ENCODE data around the gene ZFYVE1. TPM values are rescaled to one million over a fixed set of nuclear protein-coding genes. Genes with fewer than 3 reads are reported as not detected.
"Not testable (repeated sequence)": the region's sequence is repeated elsewhere in the genome, so short reads cannot be mapped to it uniquely, and the experiment has no call there.

ZFYVE1 gene
- total RNA-seq, 1 experiment from 2014 or later, result 3.8 TPM

DNA sequence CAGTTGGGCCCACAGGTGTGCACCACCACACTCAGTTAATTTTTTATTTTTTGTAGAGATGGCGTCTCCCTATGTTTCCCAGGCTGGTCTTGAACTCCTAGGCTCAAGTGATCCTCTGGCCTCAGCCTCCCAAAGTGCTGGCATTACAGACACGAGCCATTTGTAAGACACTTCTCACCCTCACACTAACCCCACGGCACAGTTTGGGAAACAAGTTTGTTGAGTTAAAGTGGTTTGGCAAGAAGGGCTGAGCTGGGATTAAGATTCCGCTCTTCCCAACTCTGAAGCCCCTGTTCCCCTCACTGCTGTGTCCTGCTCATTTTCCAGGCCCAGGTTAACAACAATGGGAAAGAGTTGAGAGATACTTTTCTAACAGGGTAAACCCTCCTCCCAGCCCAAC, 65.9 kb downstream of the ZFYVE1 start:
- DNase-seq (ENCODE audit: low read depth), result not testable (repeated sequence)

DNA sequence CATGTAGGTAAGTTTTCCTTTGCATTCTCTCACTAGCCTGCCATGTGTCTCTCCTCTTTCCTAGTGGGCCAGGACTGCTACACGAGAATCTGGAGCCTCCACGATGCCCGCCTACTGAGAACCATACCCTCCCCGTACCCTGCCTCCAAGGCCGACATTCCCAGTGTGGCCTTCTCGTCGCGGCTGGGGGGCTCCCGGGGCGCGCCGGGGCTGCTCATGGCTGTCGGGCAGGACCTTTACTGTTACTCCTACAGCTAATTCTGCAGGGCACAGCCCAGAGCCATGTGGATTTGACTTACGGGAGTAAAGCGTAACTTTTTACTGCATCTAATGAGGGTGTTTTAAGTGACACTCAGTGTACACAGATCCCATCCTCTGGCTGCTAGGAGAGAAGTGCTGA, 68.4 kb downstream of the ZFYVE1 start:
- no peak for DNase-seq (ENCODE audit: low read depth)

DNA sequence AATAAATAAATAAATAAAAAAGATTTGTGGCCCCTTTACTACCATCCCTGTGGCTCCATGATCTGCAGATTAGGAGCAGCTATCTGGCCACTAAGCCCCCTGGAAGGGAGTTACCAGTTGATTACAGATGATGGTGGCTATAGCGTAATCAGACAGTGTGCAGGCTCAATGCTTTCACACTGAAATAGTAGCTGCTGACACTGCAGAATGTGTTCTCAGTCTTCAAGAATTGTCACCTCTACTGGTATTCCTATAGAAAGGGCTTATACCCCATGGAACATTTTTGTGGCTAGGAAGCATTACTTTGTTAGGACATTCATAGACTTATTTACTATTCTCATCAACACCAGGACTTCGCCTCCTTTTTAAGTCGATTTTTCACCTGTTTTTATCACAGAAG, 69.7 kb downstream of the ZFYVE1 start:
- DNase-seq (ENCODE audit: low read depth), result no peak

DNA sequence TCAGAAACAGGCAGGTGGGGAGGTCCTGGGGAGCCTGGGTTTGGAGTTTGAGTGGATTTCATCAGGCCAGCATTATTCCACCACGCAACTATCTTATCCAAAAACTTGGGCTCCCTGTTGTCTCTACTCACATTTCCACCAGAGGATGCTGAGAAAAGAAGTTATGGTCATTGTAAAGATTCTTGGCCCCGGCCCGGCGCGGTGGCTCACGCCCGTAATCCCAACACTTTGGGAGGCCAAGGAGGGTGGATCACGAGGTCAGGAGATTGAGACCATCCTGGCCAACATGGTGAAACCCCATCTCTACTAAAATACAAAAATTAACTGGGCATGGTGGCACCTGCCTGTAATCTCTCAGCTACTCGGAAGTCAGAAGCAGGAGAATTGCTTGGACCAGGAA, 70.2 kb downstream of the ZFYVE1 start:
- DNase-seq (ENCODE audit: low read depth), result not testable (repeated sequence)

- no peak for DNase-seq (ENCODE audit: low read depth)
These were observed 74.7 kb downstream of the ZFYVE1 start for GRCh38 chr14:72952171-72952570.

DNA sequence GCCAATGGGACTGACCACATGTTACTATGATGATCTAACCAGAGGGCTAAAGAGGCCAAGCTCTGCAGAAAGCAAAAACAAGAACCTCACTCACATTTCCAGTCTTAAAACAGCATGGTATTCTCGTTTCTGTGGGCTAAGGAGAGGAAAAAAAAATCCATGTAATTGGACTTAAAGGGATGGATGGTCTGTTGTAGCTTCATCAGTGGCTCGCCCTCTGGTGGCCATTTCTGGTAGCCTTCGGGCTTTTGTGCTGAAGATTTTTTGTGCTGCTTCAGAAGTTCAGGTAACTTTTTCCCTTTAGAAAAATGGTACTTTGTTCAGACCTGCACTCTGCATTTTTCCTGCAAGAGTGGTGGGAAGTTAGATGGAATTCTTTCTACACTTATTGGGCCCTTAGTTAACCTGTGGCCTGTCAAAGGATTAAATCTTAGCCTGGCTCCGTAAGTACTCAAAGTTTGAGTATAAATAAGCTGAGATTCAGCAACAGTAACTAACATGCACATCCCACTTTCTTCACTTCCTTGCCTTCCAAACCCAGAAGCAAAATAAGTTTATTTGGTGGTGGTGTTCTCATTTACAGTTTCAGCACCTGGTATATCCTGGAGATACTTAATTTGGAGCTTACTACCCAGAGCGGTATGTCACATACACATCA, 78.3 kb downstream of the ZFYVE1 start:
- peak; percentile 69 for DNase-seq (ENCODE audit: low read depth)

DNA sequence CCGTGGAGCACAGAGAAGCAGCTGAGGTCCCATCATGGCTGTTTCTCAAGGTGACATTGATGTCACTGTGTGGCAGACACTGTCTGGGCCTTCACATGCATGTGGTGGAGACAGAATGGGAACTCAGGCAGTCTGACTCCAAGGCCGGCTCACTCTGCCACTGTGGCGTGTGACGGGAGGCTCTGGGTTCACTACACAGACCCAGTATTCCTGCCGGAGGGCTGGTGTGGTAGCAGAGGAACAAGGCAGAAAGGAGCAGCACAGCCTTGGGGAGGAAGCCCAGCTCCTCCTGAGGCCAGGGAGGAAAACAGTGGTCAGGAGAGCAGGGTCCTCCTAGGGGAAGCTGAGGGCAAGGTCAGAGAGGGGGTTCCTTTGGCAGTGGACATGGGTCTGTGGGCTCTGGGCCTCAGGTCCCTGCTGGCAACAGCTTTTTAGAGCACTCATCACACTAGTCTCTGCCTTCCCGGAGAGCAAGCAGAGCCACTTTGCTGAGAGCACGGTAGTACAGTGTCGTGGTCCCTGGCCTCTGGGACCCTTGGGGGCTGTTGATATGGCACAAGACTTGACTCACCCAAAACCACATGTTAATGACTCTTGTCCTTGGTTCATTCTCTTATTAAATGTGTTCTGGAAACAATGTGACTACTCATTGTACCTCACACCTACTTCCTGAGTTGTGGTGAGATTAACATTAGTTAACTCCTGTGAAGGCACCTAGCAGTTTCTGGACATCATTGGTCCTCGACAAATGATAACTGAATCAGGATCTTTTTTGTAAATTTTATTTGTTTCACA, 79.3 kb downstream of the ZFYVE1 start:
- peak; percentile 37 for DNase-seq (ENCODE audit: low read depth)

DNA sequence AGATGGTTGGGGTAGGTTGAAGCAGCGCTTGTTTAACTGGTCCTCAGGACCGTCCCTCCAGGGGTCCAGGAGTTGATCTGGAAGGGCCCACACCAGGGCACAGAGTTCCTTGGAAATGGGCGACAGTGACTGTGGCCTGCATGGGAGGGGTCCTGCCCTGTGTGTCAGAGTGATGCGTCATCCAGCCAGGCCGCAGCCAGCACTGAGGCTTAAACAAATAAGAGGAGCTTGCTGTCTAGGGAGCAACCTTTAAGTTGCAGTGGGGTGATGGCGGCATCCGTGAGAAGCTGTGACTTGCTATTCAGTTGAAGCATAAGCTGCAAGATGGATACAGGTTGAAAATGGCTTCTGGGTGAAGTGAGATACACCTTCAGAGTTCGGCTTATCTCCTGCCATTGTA, 80.4 kb downstream of the ZFYVE1 start:
- DNase-seq (ENCODE audit: low read depth), result peak; percentile 73

- DNase-seq (ENCODE audit: low read depth), result no peak
These were observed 81.4 kb downstream of the ZFYVE1 start for GRCh38 chr14:72945356-72946027.

- DNase-seq (ENCODE audit: low read depth), result no peak
These were observed 83.0 kb downstream of the ZFYVE1 start for GRCh38 chr14:72943876-72944430.

DNA sequence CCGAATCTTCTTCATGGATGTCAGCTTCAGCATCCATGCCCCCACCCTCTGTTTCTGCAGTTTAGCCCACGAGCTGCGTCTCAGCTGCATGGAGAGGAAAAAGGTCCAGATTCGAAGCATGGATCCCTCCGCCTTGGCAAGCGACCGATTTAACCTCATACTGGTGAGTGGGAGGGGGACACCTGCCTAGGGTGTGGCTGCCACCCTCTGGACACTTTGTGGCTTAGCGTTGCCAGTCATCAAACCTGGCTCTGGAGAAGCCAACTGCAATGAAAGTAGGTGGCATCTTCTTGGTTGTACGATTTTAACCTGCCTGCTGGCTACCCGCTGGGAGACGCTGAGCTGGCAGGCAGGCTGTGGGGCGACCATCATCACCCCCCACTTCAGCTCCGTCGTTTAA, 84.0 kb downstream of the ZFYVE1 start:
- no peak for DNase-seq (ENCODE audit: low read depth)

DNA sequence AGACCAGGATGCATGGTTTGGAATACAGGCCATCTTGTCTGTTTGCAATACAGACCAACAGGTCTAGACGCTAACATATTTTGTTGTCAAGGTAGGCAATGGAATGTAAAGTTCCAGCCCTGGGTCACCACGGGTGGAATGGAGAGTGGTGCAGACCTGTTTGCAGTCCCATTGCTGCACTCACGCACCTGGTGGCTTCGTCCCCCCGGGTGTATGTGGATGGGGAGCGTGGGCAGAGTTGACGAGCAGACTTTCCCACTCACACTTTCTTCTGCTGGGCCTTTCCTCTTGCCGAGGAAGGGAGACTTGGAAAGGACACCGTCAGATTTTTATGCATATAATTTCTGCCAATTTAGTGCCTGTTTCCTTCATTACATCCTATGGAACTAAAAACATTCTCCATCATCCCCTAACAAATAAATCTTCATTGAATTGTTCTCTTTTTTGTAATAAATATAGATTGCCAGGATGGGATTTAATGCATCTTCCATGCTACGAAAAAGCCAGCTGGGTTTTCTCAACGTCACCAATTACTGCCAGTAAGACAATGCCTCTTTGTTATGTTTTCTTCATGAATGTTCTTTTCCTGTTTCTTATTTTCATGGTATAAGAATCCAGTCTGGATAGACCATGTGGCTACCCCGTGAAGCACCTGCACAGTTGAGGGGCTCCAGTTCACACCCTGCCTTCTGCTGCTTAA, 85.5 kb downstream of the ZFYVE1 start:
- DNase-seq (ENCODE audit: low read depth), result no peak

DNA sequence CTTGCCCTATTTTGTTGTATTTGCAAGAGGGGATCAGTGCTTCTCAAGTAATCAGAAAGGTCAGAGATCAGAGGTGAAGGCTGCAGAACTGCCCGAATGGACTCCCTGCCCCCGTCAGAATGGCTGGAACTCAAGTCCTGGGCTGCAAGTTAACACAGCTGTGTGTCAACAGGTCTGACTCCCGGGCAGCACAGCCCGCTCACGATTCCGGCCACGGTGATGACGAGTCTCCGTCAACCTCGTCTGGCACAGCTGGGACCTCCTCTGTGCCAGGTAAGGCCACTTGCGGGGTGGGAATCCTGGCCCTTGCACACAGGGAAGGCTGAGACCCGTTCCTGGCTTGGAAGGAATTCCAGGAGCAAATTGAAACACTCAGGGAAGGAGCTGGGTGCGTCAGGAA, 87.3 kb downstream of the ZFYVE1 start:
- no peak for DNase-seq (ENCODE audit: low read depth)

DNA sequence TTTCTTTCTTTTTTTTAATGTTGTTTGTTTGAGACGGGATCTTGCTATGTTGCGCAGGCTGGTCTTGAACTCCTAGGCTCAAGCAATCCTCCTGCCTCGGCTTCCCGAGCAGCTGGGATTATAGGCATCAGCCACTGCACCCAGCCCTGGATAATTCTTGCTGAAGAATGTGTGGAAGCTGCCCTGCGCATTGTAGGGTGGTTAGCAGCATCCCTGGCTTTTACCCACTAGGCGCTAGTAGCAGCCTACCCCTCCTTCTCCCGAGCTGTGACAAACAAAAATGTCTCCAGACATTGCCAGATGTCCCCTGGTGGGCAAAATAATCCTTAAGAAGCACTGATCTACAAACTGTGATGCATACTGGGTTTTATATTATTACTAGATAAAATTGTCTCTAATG, 94.0 kb downstream of the ZFYVE1 start:
- DNase-seq (ENCODE audit: low read depth), result no peak

- no peak for DNase-seq (ENCODE audit: low read depth)
These were observed 97.4 kb downstream of the ZFYVE1 start for GRCh38 chr14:72929316-72930080.

DNA sequence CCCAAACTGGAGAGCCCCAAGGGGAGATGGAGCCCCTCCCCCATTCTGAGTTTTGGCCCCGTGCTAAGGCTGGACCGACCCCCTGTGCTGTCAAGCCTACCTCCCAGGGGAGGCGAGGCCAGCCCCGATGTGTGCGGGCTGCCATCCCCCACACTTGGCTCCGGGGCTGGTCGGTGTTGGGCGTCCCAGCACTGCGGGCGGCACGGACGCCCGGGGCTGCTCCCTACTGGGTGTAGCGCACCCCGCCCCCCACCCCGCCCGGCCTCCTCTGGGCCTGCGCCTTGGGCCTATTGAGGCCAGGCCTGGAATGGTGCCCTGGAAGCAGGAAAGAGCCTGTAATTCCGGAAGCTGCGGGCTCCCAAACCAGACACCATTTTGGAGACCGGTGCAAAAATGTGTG, 98.0 kb downstream of the ZFYVE1 start:
- no peak for DNase-seq (ENCODE audit: low read depth)

GRCh38 chr14:72926292-72927028, 100.4 kb downstream of the ZFYVE1 start, which contains the start of gene DCAF4:
Gene DCAF4, plus strand, starts transcription at chr14:72926464. Its CDS starts 11,515 bp downstream, at chr14:72937979.
- DNase-seq (ENCODE audit: low read depth), result peak; percentile 99

GRCh38 chr14:72925815-72926291, 101.1 kb downstream of the ZFYVE1 start:
- no peak for DNase-seq (ENCODE audit: low read depth)

- DNase-seq (ENCODE audit: low read depth), result no peak
These were observed 101.6 kb downstream of the ZFYVE1 start for GRCh38 chr14:72925171-72925759.

DNA sequence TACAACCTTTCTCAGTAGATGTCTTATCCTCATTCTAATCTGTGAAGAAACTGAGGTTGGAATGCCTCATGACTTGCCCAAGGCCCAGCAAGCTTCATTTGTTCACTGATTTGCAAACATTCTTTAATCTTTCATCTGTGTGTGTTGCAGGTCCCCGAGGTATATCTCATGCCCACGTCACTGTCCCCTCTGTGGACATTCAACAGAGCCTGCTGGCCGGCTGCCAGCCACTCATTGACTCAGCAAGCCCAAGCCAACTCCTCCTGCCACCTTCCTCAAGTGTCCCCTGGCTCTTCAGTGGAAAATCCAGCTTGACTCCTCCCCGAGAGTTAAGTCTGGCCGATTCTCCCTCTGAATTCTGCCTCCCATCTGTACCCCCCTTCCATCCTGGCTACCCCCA, 102.6 kb downstream of the ZFYVE1 start:
- DNase-seq (ENCODE audit: low read depth), result no peak
